Measurements from ENCODE around the gene KRTAP4-12. TPM values are rescaled to one million over a fixed set of nuclear protein-coding genes. Genes with fewer than 3 reads are reported as not detected.
"Not testable (repeated sequence)": the region's sequence is repeated elsewhere in the genome, so short reads cannot be mapped to it uniquely, and the experiment has no call there.

KRTAP4-12 gene
- polyA plus RNA-seq (ENCODE audit: insufficient read length in 12 of 12) = not detected
- long read RNA-seq, donor 1 = 0 reads
- long read RNA-seq, donor 2 = 0 reads
- long read RNA-seq, donor 3 = 0 reads
- long read RNA-seq, donor 4 = 0 reads
- long read RNA-seq, donor 5 = 0 reads
- long read RNA-seq, donor 6 = 0 reads
- long read RNA-seq, donor 7 = 0 reads
- long read RNA-seq, donor 8 = 0 reads
- long read RNA-seq, donor 9 = 0 reads
- long read RNA-seq, donor 10 = 0 reads
- long read RNA-seq, donor 11 = 0 reads

DNA sequence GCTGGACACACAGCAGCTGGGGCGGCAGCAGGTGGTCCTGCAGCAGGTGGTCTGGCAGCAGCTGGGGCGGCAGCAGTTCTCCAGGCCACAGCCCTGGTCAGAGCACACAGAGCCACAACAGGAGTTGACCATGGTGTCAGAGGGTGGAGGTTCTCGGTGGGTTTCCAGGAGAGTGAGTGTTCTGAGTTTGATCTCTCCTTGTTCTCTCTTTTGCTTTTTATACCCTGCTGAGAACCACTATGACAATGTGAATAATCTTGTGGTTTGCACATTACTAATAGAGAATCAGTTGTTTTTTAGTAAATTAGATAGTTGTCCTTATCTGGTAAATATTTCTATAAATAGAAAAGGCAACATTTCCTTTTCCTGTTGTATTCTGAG is at the start of gene KRTAP4-12:
Gene KRTAP4-12, minus strand, starts transcription at position 192 of the 381 bp plus-strand sequence. Its CDS starts 60 bp downstream, at position 132.
- DNase-seq = not testable (repeated sequence)

GRCh38 chr17:41171886-41172285 is 47.9 kb upstream of the KRTAP4-12 start:
- DNase-seq = no peak

DNA sequence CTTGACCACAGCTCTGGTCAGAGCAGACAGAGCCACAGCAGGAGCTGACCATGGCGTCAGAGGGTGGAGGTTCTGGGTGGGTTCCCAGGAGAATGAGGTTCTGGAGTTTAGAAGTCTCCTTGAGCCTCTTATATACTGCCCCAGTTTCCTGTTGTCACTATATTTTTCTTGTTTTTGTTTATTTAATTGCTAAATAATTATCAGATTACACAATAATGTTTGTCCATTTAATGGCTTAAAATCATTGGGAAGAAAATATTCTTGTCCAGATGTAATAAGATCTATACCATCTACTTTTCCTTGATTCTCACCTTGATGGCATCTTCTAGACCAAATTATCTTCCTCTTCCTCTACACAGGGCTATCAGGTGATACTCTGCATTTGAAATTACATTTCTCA is 44.1 kb upstream of the KRTAP4-12 start, which contains the start of gene KRTAP4-3:
Gene KRTAP4-3, minus strand, starts transcription at position 101 of the 400 bp plus-strand sequence. Its CDS starts 49 bp downstream, at position 52.
- no peak for DNase-seq

- DNase-seq = no peak
These were observed 43.6 kb upstream of the KRTAP4-12 start for GRCh38 chr17:41167561-41167960.

GRCh38 chr17:41163828-41164227 is 39.8 kb upstream of the KRTAP4-12 start:
- DNase-seq = no peak

DNA sequence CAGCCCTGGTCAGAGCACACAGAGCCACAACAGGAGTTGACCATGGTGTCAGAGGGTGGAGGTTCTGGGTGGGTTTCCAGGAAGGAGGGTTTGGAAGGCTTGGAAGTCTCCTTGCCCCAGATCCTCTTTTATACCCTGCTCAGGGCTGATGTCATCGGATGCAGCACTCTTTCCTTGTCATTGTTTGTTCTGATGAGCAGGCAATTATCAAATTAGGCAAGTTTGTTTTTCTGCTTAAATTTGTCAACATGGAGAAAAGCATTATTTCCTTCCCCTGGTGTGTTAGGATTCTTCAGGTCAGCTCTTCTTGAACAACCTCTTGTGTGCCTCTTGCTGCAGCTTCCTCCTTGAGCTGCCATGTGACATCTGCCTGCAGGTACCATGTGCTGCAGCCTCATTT is 36.7 kb upstream of the KRTAP4-12 start, which contains the start of gene KRTAP4-4:
Gene KRTAP4-4, minus strand, starts transcription at position 101 of the 400 bp plus-strand sequence. Its CDS starts 57 bp downstream, at position 44.
- DNase-seq = no peak

DNA sequence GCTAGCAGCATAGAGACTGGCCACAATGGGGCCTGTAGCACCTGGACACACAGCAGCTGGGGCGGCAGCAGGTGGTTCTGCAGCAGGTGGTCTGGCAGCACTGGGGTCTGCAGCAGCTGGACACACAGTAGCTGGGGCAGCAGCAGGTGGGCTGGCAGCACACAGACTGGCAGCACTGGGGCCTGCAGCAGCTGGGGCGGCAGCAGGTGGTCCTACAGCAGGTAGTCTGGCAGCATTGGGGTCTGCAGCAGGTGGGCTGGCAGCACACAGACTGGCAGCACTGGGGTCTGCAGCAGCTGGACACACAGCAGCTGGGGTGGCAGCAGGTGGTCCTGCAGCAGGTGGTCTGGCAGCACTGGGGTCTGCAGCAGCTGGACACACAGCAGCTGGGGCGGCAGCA is 36.2 kb upstream of the KRTAP4-12 start:
- DNase-seq = not testable (repeated sequence)

GRCh38 chr17:41153856-41154255 is 29.9 kb upstream of the KRTAP4-12 start:
- DNase-seq = peak; percentile 3

GRCh38 chr17:41151525-41151924 is 27.5 kb upstream of the KRTAP4-12 start:
- DNase-seq = no peak

GRCh38 chr17:41150026-41150425 is 26.0 kb upstream of the KRTAP4-12 start:
- DNase-seq = no peak

GRCh38 chr17:41149652-41149985 is 25.6 kb upstream of the KRTAP4-12 start, which contains the start of gene KRTAP4-5:
KRTAP4-5 (minus strand) TSS chr17:41149825; CDS start chr17:41149767, 58 bp downstream.
- no peak for DNase-seq

DNA sequence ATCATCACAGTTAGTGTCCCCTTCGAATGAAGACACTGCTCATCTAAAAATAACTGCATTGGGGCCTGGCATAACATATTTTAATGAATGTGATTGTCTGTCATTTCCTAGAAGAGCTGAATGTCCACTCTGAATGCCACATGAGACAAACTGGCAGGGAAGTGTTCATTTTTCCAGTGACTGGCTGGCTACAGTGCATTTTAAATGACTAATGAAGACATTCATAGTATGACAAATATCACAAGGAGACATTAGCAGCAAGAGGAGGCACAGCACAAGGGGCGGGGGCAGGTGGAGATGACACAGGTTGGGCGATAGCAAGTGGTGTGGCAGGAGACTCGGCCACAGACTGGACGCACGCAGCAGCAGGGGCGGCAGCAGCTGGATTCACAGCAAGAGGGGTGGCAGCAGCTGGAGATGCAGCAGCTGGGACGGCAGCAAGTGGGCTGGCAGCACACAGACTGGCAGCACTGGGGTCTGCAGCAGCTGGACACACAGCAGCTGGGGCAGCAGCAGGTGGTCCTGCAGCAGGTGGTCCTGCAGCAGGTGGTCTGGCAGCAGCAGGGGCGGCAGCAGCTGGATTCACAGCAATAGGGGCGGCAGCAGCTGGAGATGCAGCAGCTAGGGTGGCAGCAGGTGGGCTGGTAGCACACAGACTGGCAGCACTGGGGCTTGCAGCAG is 25.1 kb upstream of the KRTAP4-12 start:
- DNase-seq = not testable (repeated sequence)

DNA sequence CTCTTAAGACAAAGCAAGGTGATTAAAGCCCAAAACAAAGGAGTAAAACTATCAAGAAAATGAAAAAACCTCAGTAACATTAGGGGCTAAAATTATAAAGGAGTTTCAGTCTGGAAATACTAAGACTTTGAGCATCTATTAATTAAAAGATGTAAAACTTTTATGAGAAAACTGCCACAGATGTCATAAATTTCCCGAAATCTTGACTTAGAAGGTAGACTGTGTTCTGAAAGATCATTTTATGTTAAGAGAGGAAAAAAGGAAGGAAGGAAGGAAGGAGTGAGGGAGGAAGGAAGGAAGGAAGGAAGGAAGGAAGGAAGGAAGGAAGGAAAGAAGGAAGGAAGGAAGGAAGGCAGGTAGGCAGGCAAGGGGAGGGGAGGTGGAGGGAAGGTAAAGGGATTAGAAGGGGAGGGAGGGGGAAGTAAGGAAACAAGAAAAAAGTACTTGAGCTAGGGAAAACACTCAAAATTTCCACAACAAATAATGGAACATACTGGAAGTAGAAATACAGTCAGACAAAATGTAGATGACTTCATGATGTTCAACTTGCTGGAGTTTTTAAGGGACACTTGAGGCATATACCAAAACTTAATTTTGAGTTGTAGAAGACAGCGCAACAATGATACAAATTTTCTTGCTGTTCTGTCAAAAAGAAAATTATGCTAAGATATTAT is 23.7 kb upstream of the KRTAP4-12 start:
- no peak for DNase-seq

GRCh38 chr17:41145261-41145660 is 21.3 kb upstream of the KRTAP4-12 start:
- DNase-seq = no peak

DNA sequence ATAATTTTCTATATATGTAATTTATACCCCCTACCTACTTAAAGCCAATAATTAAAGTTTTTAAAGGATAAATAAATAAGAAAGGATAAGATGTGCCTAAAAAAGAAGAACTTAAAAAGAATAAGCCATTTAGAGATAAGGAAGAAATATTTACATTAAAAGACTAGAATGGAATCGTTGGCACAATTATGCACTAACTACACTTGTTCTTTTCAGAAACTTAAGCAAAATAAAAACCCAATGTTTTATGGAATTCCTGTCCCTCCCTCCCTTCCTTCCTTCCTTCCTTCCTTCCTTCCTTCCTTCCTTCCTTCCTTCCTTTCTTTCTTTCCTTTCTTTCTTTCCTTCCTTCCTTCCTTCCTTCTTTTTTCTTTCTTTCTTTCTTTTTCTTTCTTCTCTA is 20.9 kb upstream of the KRTAP4-12 start:
- no peak for DNase-seq

DNA sequence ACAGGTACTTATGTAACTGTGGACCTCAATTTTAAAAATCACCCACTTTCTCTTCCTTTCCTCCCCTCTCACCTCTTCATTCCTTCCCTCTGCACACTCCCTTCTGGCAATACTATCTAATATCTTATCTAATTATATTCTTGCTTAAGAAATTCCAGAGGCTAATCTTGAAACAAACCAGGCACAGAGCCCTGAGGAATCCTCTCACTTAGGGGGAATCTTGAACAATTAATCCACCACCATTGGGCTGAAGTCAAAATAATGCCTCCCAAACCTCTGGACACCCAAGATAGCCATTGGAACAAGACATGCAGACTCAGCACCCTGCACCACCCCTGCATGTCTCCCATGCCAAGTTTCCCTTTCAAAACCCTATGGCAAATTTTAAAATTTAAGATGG is 17.4 kb upstream of the KRTAP4-12 start:
- DNase-seq = no peak

DNA sequence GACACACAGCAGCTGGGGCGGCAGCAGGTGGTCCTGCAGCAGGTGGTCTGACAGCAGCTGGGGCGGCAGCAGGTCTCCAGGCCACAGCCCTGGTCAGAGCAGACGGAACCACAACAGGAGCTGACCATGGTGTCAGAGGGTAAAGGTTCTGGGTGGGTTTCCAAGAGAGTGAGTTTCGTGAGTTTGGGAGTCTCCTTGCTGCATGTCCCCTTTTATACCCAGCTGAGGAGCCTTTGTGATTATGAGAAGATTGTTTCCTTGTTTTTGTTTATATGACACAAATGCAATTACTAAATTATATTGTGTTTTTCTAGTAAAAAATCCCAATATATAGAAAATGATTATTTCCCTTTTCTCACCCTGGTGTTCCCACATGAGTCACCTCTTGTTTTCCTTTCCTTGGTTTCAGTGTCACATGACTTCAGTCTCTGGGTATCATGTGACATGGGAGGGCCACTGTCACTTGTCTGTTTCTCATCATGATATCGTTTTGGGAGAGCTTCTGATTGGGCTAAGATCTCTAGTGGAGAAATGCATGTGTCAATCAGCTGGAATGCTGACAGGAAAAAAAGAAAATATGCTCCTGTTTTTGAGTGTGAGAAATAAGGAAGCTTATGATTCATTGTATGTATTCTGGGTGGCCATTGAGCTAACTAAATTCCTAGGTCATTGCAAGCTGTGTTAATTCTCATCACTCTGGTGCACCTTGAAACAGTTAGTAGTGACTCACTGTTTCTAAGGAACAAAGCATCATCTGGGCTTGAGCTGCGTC is 16.6 kb upstream of the KRTAP4-12 start, which contains the start of gene KRTAP4-6:
Gene KRTAP4-6, minus strand, starts transcription at position 185 of the 772 bp plus-strand sequence. Its CDS starts 57 bp downstream, at position 128.
- no peak for DNase-seq

GRCh38 chr17:41139865-41140264 is 15.9 kb upstream of the KRTAP4-12 start:
- DNase-seq = not testable (repeated sequence)

DNA sequence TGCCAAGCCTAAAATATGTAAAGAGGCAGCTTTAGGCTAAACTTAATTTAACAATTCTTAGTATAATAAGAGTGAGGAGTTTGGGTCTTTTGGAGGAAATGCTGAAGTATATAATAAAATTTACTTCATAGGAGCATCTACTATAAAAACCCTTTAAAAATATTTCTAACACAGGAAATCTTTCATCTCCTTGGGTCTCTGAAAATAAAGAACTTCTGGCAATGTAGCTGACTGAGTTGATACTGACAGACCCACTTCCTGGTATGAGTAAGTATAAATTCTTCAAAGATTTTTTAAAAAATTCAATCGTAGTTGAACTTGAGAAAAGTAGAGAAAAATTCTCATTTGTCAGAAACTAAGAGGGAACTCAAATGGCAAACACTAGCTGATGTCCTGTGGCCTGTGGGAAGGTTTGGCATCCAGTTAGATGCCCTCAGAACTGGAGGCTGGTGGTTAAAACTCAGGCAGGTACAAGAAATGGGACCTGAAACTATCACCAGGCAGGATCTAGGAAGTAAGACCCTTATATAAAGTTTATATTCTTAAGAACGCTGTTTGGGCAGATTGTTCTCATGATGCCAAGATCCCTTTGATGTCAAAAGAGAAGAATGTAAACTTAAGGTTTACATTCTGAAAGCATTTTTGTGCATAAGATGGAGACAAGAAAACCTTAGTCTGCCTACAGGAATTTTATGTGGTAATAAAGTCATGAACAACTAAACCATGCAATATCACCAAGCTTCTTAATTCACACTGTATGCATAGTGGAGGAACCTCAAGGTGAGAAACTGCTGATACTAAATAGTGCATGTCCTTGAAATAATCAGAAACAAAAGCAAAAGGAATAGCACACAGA is 10.1 kb upstream of the KRTAP4-12 start:
- no peak for DNase-seq

DNA sequence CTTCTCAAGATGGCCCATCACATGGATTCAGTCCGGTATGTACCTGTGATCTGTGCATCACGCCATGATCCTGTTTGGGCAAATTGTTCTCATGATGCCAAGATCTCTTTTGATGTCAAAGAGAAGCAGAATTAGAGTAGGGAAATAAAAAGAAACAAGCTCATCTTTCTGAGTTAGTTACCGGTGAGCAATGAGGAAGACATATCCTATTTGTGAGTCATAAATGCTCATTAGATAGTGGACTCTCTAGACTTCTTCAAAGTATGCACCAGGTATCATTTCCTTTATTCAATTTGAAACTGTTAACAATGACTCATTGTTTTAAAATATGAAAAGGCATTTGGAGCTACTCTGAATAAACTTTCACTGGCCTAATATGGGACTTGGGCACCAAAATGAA is 8.0 kb upstream of the KRTAP4-12 start:
- DNase-seq = no peak

- no peak for DNase-seq
These were observed 3.4 kb upstream of the KRTAP4-12 start for GRCh38 chr17:41127371-41127770.

Measured in muscle of arm (tissue), 14 donors.